Measurements from ENCODE around the gene EPHB2. TPM values are rescaled to one million over a fixed set of nuclear protein-coding genes. Genes with fewer than 3 reads are reported as not detected.

EPHB2 gene
- total and polyA plus RNA-seq, 2 of the 13 experiments (the other 11 are each of a cell fraction or from before 2014, with no cell fraction given), result 0.03 to 0.11 TPM

- no peak for TF ChIP-seq SKIL (CRISPR knock-in tag; IDR thresholded peaks at IDR 0.05; ENCODE audit: borderline replicate concordance)
Measured at GRCh38 chr1:22836850-22837249, 126.2 kb downstream of the EPHB2 start (continued).

- no TSS peak for BruUV-seq (replicated peaks)
- no peaks in the 10 kb centered on the region for H3K4me1 ChIP-seq (ENCODE audit: insufficient read depth, low read length)
- intact Hi-C loops (cut with micrococcal nuclease; ENCODE audit: unreplicated experiment), result no loop called here
- H3K4me2 ChIP-seq (ENCODE audit: low read depth, low read length), result no peak overlapping the region
- ATAC-seq (no peak), FAIRE-seq (no peak), DNase-seq (ENCODE audit: low spot score) (no peak)
- H3K79me2 ChIP-seq (ENCODE audit: insufficient read depth, low read length), result no peaks in the 10 kb centered on the region
- H3K9ac ChIP-seq (ENCODE audit: insufficient read depth, low read depth, low read length), result no peak overlapping the region
- in situ Hi-C loops (cut with HindIII; ENCODE audit: extremely low pct_ligation_motif_present, low pct_unique_long_range_greater_than_20kb), result no loop called here
- H3K9me3 ChIP-seq (ENCODE audit: low read length), result no peaks in the 10 kb centered on the region
- no peak overlapping the region for H3K27ac ChIP-seq (ENCODE audit: extremely low read length, insufficient read depth, low read length)
- H3K27me3 ChIP-seq (ENCODE audit: control insufficient read depth in 1 of 2, insufficient read depth in 2 of 2, low read length in 2 of 2), result peaks cover 0 to 9% of the 10 kb centered on the region in 2 experiments; a peak in 1 of 5 replicates
- no peak overlapping the region for H2AFZ ChIP-seq (ENCODE audit: low read length)
- 1% methylated on average over 3 of the region's 3 CpGs for WGBS (ENCODE audit: low lambda C conversion rate)
- CTCF ChIA-PET (ENCODE audit: low intra/inter-chr PET ratio, low total read pairs), result no interaction called here
- no peaks in the 10 kb centered on the region for H3K36me3 ChIP-seq (replicated peaks in 1 of 2; ENCODE audit: control insufficient read depth in 1 of 2, insufficient read depth in 2 of 2, low read length in 2 of 2)
- no peak overlapping the region for H3K4me3 ChIP-seq (replicated peaks in 1 of 3; ENCODE audit: insufficient read depth in 1 of 3, low read depth in 2 of 3, low read length in 3 of 3)
- H4K20me1 ChIP-seq (ENCODE audit: insufficient read depth, low read length), result no peaks in the 10 kb centered on the region
- TF ChIP-seq TCF7 (IDR thresholded peaks at IDR 0.05; ENCODE audit: low read depth) (no peak), ZNF629 (CRISPR knock-in tag; conservative IDR thresholded peaks at IDR 0.05) (peak; percentile 62)
- POLR2A ChIA-PET, result no interaction called here
Measured at GRCh38 chr1:22837332-22837731, 126.7 kb downstream of the EPHB2 start.

DNA sequence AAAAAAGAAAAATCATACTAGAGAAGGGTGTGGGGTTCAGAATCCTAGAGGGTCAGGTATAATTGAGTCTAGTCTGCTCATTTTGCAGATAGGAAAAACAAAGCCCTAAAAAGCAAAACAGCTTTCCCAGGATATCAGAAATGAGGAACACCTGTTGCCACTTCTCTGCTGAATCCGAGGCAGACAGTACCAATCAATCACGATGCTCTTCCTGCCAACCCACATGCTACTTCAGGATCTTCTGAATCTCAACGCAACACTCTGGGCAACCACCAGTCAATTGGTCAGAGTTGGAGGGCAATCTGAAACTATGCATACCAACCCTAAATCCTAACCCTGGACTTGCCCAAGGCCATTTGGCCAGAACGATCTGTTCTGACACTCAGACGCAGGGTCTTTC is 128.3 kb downstream of the EPHB2 start:
- H3K27ac ChIP-seq (ENCODE audit: extremely low read length, insufficient read depth, low read length), result no peak overlapping the region
- in situ Hi-C loops (cut with HindIII; ENCODE audit: extremely low pct_ligation_motif_present, low pct_unique_long_range_greater_than_20kb) (no loop called here), intact Hi-C loops (cut with micrococcal nuclease; ENCODE audit: unreplicated experiment) (no loop called here)
- H4K20me1 ChIP-seq (ENCODE audit: insufficient read depth, low read length), result no peaks in the 10 kb centered on the region
- no peaks in the 10 kb centered on the region for H3K79me2 ChIP-seq (ENCODE audit: insufficient read depth, low read length)
- peaks cover 0 to 9% of the 10 kb centered on the region in 2 experiments; a peak in 1 of 5 replicates for H3K27me3 ChIP-seq (ENCODE audit: control insufficient read depth in 1 of 2, insufficient read depth in 2 of 2, low read length in 2 of 2)
- FAIRE-seq (no peak), ATAC-seq (no peak), DNase-seq (ENCODE audit: low spot score) (no peak)
- no peak overlapping the region for H2AFZ ChIP-seq (ENCODE audit: low read length)
- no peaks in the 10 kb centered on the region for H3K9me3 ChIP-seq (ENCODE audit: low read length)
- ChIA-PET CTCF (ENCODE audit: low intra/inter-chr PET ratio, low total read pairs) (no interaction called here), POLR2A (no interaction called here)
- no peak overlapping the region for H3K4me2 ChIP-seq (ENCODE audit: low read depth, low read length)
- BruUV-seq (replicated peaks), result no TSS peak
- no peak overlapping the region for H3K9ac ChIP-seq (ENCODE audit: insufficient read depth, low read depth, low read length)
- H3K36me3 ChIP-seq (replicated peaks in 1 of 2; ENCODE audit: control insufficient read depth in 1 of 2, insufficient read depth in 2 of 2, low read length in 2 of 2), result no peaks in the 10 kb centered on the region
- WGBS (ENCODE audit: low lambda C conversion rate), result 45% methylated on average over 5 of the region's 5 CpGs
- no peak for TF ChIP-seq ELF4 (CRISPR knock-in tag; IDR thresholded peaks at IDR 0.05; ENCODE audit: borderline replicate concordance)
- no peak for TF ChIP-seq STAT5B (CRISPR knock-in tag; IDR thresholded peaks at IDR 0.05)
- TF ChIP-seq, protein P1, sequence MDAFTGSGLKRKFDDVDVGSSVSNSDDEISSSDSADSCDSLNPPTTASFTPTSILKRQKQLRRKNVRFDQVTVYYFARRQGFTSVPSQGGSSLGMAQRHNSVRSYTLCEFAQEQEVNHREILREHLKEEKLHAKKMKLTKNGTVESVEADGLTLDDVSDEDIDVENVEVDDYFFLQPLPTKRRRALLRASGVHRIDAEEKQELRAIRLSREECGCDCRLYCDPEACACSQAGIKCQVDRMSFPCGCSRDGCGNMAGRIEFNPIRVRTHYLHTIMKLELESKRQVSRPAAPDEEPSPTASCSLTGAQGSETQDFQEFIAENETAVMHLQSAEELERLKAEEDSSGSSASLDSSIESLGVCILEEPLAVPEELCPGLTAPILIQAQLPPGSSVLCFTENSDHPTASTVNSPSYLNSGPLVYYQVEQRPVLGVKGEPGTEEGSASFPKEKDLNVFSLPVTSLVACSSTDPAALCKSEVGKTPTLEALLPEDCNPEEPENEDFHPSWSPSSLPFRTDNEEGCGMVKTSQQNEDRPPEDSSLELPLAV (CRISPR knock-in tag; conservative IDR thresholded peaks at IDR 0.05; ENCODE audit: low read depth), result no peak
- no peak for TF ChIP-seq ARHGAP35 (CRISPR knock-in tag; IDR thresholded peaks at IDR 0.05; ENCODE audit: borderline replicate concordance)
- no peak for TF ChIP-seq ZBTB3 (CRISPR knock-in tag; IDR thresholded peaks at IDR 0.05; ENCODE audit: borderline replicate concordance, low read depth)
- no peak for TF ChIP-seq HOXD1 (CRISPR knock-in tag; IDR thresholded peaks at IDR 0.05)
- TF ChIP-seq, protein P2, sequence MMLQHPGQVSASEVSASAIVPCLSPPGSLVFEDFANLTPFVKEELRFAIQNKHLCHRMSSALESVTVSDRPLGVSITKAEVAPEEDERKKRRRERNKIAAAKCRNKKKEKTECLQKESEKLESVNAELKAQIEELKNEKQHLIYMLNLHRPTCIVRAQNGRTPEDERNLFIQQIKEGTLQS (CRISPR knock-in tag; IDR thresholded peaks at IDR 0.05), result no peak
- TF ChIP-seq NCOA2 (CRISPR knock-in tag; IDR thresholded peaks at IDR 0.05), result no peak
- no peak for TF ChIP-seq ZNF333 (CRISPR knock-in tag; IDR thresholded peaks at IDR 0.05; ENCODE audit: borderline replicate concordance)
- TF ChIP-seq GTF3A (CRISPR knock-in tag; conservative IDR thresholded peaks at IDR 0.05), result no peak
- TF ChIP-seq NCOA5 (CRISPR knock-in tag; IDR thresholded peaks at IDR 0.05), result no peak
- H3K4me1 ChIP-seq (ENCODE audit: insufficient read depth, low read length), result no peaks in the 10 kb centered on the region
- no peak overlapping the region for H3K4me3 ChIP-seq (replicated peaks in 1 of 3; ENCODE audit: insufficient read depth in 1 of 3, low read depth in 2 of 3, low read length in 3 of 3)

Data from HepG2 (cell line).